Stomach (tissue), 4 donors: ENCODE measurements around the gene OR4N5.

Experiments
- POLR2A ChIP-seq, 4 donors: fragments of 450-650 bp; IDR thresholded peaks; one replicate each; pipeline ENCODE4 v1.6.1; 2016; ENCODE audit warnings: antibody characterized with exemption in 4 of 4, control low read depth in 2 of 4, mild to moderate bottlenecking in 1 of 4, moderate library complexity in 1 of 4
- TF ChIP-seq, protein P1 (sequence below), 7 experiments: fragments of 450-650 bp in 4 of 7; fragments of 200-600 bp in 3 of 7; sonication (generic) in 3 of 7; IDR thresholded peaks; one replicate each; pipeline ENCODE4 v1.5.1; 2016 to 2019; ENCODE audit warnings: antibody characterized with exemption in 7 of 7, control low read depth in 2 of 7, mild to moderate bottlenecking in 1 of 7

DNA sequence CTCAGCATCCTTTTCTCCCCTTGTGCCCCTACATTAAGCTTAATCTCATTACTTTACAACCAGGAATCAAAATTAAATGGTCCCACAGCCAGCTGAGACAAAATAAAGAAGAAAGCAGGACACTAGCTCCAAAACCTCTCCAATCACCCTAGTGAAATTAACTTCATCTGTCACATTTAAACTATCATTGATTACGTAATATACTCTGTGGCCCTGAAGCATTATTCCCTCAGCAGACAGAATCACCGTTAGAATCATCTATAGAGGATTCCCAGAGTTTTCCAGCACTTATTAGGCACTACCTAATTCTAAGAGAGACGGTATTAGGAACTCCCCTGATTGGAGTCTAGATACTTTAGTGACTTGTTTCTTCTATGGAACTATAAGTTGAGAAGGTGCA lies 28.2 kb upstream of the OR4N5 start, which contains the start of gene OR4K17:
- TF ChIP-seq, protein P1, sequence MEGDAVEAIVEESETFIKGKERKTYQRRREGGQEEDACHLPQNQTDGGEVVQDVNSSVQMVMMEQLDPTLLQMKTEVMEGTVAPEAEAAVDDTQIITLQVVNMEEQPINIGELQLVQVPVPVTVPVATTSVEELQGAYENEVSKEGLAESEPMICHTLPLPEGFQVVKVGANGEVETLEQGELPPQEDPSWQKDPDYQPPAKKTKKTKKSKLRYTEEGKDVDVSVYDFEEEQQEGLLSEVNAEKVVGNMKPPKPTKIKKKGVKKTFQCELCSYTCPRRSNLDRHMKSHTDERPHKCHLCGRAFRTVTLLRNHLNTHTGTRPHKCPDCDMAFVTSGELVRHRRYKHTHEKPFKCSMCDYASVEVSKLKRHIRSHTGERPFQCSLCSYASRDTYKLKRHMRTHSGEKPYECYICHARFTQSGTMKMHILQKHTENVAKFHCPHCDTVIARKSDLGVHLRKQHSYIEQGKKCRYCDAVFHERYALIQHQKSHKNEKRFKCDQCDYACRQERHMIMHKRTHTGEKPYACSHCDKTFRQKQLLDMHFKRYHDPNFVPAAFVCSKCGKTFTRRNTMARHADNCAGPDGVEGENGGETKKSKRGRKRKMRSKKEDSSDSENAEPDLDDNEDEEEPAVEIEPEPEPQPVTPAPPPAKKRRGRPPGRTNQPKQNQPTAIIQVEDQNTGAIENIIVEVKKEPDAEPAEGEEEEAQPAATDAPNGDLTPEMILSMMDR (IDR thresholded peaks at IDR 0.05): no peak
- TF ChIP-seq POLR2A (IDR thresholded peaks at IDR 0.05): no peak
